GM23338 (cell line): ENCODE data around the gene MYLK.

ENCODE experiments used
- CREB1 ChIP-seq: fragments of 250-450 bp; sonication (Bioruptor Pico); IDR thresholded peaks from 2 replicates; pipeline ENCODE4 v1.5.0; 2020; ENCODE audit warnings: low read depth, mild to moderate bottlenecking, moderate library complexity
- EZH2phosphoT487 ChIP-seq: fragments of 200-600 bp; sonication (generic); IDR thresholded peaks from one replicate; pipeline ENCODE4 v1.8.1; 2018; ENCODE audit warnings: antibody characterized with exemption; ENCODE audit not compliant: unreplicated experiment
- TF ChIP-seq, protein P1 (sequence below), 2 experiments: fragments of 200-600 bp in 1 of 2; sonication (generic) in 1 of 2; conservative IDR thresholded peaks; 2 replicates each; pipeline versions ENCODE4 v1.5.1 to v1.6.1; 2016 to 2017; ENCODE audit warnings: antibody characterized with exemption in 2 of 2, low read depth in 2 of 2, mild to moderate bottlenecking in 2 of 2, moderate library complexity in 1 of 2

DNA sequence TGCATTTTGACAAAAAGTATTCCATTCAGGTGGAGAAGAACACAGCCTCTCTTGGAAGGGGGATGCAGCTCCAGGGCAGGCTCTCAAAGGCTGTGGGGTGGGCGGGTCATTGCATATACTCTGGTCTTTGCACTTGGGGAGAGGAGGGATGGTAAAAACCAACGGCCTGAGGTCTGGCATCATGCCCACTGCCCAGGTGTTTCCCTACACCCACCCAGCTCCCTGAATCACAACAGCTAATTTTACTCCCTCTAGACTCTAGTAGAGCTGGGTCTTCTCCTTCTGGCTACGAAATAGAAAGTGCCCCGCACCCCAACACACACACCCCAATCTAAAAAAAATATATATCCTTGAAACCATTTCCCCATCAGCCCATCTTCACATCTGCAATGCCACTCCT lies 1.0 kb downstream of the MYLK start:
- TF ChIP-seq, protein P1, sequence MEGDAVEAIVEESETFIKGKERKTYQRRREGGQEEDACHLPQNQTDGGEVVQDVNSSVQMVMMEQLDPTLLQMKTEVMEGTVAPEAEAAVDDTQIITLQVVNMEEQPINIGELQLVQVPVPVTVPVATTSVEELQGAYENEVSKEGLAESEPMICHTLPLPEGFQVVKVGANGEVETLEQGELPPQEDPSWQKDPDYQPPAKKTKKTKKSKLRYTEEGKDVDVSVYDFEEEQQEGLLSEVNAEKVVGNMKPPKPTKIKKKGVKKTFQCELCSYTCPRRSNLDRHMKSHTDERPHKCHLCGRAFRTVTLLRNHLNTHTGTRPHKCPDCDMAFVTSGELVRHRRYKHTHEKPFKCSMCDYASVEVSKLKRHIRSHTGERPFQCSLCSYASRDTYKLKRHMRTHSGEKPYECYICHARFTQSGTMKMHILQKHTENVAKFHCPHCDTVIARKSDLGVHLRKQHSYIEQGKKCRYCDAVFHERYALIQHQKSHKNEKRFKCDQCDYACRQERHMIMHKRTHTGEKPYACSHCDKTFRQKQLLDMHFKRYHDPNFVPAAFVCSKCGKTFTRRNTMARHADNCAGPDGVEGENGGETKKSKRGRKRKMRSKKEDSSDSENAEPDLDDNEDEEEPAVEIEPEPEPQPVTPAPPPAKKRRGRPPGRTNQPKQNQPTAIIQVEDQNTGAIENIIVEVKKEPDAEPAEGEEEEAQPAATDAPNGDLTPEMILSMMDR (conservative IDR thresholded peaks at IDR 0.05; ENCODE audit: low read depth in 2 of 2): no peak
- TF ChIP-seq EZH2phosphoT487 (no peak), CREB1 (no peak)
